Measurements from ENCODE around the gene AHNAK.
"Not testable (repeated sequence)": the region's sequence is repeated elsewhere in the genome, so short reads cannot be mapped to it uniquely, and the experiment has no call there.

AHNAK gene

DNA sequence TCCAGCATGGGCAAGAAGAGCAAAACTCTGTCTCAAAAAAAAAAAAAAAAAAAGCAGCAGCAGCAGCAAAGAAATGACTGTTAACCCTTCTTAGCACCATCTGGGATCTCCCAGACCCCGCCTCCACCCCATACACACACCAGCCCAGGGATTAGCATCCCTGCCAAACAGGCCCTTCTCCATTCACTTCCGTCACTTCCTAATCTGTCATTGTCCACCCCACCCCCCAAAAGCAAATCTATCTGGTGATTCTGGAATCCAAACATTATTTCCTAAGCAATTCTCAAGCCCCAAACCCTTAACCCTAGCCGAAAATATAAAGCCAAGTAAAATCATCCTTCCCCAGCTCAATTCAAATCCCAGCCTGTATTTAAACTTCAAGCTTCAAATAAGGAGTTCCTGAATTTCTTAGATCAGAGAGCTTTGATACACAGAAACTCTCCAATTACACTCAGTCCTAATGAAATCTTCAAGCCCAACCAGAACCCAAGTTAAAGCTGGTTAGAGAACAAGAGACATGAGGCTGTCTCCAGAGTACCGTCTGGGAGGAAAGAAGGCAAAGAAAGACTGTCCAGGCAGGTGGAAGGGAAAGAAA is 6.0 kb upstream of the AHNAK start:
- DNase-seq: peak in 1 of 2 donors; percentile 21

GRCh38 chr11:62550478-62550877 is 3.9 kb upstream of the AHNAK start:
- DNase-seq: not testable (repeated sequence)

GRCh38 chr11:62548545-62549335 is 2.1 kb upstream of the AHNAK start:
- DNase-seq: no peak

- no peak for DNase-seq
Measured at GRCh38 chr11:62547691-62548281, 1.2 kb upstream of the AHNAK start.

DNA sequence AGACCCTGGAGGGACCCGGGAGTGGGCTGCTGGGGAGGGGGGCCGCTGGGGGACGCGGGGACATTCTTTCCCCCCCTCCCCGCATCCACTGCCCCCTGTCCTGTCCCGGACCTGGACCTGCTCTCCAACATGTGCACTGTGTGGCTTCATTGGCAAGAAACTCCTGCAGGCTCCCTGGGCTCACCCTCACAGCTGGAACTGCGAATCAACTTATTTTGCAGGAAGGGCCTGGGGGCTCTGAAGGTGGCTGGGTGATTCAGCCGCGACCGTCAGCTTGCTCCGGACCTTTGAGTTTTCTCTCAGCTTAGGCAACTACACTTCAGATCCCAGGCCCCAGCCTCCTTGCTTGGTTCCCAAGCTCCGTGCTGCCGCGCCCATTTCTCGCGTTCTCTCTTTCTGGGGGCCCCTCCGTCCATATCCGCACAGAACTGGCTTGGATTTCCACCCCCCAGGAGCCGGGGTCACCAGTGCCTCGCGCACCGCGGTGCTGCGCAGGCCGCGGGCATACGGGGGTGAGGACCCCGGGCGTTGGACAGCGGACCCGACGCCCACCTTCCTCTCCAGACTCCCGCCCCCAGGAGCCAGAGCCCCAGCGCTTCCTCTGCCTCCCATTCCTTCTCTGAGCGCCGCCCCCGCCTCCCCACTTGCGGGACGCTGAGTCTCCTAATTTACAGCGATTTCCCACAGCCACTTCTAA is 471 bp upstream of the AHNAK start:
- no peak for DNase-seq

- DNase-seq: peak; percentile 90 to 92
Measured at GRCh38 chr11:62545437-62546243, 966 bp downstream of the AHNAK start.

DNA sequence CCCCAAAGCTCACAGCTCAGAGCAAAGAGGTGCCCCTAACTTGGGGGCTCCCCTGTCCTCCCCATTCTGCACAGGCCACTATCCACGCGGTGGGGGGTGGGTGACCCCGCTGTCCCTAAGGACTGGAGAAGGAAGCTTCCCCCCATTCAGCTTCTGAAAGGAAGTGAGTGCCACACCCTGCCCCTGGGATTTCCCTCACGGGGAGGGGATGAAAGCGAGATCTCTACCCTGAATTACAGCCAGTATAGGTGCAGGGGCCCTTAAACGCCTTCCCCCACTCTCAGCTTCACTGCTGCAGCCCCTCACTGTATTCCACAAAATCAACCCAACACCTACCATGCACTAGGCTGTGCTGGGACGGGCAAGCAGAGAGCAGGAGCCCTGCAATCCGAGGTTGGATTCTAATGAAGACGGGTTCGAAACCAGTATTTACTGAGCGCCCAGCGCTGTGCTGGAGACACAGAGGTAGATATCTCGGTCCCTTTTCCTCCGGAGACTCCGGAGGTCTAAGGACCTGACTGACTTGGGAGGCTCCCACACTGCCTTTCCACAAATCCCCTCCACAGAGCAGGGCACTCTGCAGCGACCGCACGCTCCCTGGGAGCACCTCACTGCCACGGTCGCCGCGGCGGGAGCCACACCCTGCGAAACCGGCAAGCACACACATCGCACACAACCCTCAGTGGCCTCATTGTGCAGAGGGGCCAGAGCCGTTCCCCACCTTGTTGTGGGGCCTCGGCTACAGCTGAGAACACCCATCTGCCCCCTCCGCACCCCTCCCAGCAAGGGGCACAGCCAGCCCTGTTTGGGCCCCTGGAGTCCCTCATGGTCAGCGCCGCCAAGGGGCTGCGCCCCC is 1.8 kb downstream of the AHNAK start:
- peak; percentile 75 to 77 for DNase-seq

DNA sequence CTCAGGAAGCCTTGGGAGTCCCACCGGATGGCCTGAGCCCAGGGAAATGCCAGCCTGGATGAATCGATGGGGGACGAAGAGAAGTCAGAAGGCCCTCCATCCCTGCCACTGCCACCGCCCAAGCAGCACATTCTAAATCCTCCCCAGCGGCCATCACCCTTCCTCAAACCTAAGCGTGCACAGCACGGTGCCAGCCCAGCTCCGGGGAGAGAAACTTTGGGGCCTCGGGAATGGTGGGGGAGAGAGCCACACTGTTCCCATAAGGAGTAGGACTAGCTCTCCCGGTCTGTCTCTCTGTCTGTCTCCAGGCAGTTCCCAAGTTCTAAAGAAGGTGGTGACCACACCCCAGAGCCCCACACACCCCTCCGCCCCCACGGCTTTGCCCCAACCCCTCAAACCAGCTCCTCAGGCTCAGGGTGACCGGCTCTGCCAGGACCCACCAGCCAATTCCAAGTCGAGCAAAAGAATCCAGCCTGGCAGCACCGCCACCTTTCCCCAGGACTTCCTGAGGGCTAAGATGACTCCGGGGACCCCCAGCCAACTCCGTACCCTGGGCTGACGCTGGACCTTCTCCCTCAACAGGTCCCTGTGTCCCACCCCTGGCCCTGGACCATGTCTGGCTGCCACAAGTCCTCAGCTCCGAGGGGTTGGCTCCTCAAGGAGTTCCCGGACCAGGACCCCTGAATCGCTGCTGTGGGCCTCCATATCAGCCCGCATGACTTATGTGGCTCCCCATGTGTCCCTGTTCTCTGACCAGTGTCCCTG is 2.7 kb downstream of the AHNAK start:
- peak in 1 of 2 donors; percentile 11 for DNase-seq

DNA sequence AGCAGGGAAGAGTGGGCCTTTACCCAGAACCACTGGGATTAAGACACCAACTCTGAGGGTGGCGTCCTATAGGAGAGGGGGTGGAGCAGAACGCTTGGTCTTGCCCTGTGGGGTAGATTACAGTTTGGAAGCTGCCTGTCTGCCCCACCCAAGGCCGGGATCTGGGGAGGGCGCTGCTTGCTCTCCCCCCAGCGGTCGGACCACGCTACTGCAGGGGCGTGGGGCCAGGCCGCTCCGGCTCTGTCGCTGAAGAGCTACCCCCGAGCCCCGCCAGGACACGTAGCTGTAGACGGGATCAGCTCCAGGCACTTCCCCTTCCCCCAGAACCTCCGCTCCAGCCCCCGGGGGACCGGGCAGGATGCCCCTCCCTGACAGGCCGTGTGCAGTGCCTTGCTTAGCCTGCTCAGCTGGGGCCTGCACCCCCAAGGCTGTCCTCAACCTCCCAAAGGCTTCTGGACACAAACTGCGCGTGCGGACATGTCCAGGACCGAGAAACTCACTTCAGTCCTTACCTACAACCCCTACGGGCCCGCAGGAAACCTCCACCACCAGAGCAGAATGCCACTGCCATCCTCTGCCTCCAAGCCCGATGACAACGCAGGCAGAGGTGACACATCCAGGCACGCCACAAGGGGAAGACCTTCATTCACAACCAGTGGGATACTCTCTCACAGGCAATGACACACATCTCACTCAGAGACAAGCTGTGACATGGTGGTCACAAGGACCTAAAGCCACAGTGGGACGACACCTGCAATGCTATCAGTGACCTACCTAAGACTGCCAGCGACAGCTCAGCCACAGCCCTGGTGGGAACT is 3.6 kb downstream of the AHNAK start:
- DNase-seq: peak; percentile 86

- DNase-seq: no peak
Measured at GRCh38 chr11:62542111-62542745, 4.4 kb downstream of the AHNAK start.

DNA sequence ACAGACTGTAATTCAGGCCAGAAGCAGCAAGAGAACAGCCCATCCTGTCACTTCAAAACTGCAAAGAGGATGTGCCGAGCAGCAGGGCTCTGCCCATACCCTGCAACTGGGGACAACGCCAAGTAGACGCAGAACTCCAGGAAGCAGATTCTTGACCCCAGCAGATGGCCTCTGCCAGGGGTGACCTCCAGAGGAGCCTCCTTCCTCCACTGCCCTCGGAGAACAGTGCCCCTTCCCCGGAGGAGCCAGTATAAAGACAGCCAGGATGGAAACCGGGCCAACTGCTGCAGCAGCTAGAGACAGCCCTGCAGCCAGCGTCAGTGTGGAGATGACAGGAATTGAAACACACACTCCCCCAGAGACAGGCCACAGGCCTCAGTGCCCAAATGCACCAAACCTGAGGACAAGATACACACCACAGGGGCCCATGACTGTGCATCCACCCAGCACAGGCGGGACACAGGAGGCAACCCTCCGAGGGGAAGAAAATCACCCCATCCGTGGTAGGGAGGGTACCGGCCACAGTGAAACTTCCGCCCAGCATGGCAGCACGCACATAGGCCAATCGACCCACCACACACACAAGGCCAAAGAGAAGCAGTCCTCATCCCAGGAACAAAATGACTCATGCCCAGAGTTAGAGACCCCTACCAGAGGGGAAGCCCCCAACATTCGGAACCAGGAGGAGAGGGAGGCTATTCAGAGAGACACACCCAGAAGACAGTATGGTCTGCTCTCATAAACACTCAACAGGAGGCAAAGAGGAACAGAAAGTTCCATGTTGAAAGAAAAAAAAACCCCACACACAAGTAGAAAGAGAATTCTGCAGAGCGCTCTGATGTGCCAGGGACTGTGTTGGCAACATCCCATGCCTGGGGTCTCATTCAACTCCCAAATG is 5.6 kb downstream of the AHNAK start:
- peak; percentile 77 to 85 for DNase-seq

GRCh38 chr11:62539238-62539925 is 7.2 kb downstream of the AHNAK start:
- DNase-seq: peak; percentile 62 to 65

DNA sequence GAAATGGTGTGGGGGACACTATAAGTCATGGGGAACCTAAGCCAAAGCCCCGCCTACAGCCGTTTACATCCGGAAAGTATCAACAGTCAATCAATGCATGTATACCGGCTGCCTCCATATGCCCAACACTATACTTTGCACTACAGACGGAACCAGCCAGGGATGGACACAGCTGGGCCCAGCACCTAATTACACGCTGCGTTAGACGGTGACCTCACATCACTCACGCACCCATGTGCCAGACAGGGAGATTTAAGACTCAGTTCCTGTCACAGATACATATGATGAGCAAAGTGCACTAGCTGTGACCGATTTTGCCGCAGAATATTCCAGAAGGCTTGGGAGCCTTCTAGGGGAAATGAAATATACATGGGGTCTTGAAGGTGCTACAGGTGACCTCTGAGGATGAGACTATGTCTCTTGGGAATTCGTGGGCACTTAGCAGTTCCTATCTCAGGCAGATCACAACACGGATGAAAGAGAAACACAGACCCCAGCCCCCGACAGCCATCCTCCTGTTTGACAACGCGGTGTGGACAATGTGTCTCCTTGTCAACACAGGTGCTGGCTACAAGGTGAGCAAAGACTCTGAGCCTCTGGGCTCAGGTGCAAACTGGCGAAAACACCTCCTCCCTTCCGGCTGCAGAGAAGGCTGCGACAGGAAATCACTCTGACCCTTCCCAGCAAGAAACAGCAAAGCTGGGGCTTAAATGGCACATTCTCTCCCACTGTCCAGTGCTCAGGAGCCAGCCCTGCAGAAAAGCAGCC is 8.0 kb downstream of the AHNAK start:
- DNase-seq: no peak

- no peak for DNase-seq
Measured at GRCh38 chr11:62536301-62536957, 10.2 kb downstream of the AHNAK start.

- DNase-seq: no peak
Measured at GRCh38 chr11:62535802-62536201, 10.8 kb downstream of the AHNAK start.
